HepG2 (cell line): ENCODE data around the gene NPC1. TPM values are rescaled to one million over a fixed set of nuclear protein-coding genes. Genes with fewer than 3 reads are reported as not detected.

ENCODE experiments used
- ATAC-seq: fragments of 200-7000 bp; cut with Tn5 transposase; 3 replicates; pipeline ENCODE4 v1.9.1; 2020; ENCODE audit warnings: mild to moderate bottlenecking, moderate library complexity
- BruUV-seq: library from RNA; stranded (reverse); fragments of 400-500 nt; replicated peaks from 2 replicates; lab custom pipeline; 2021; lab: Mats Ljungman, UMichigan
- CTCF ChIA-PET: fragments of 300-600 bp; formaldehyde crosslinking; extraction: SDS; loops from one replicate; lab custom pipeline; 2021; ENCODE audit warnings: low total read pairs, inconsistent platforms, low intra/inter-chr PET ratio; lab: Yijun Ruan, JAX
- POLR2A ChIA-PET: fragments of 350-600 bp; sonication (Branson Sonifier 250); formaldehyde crosslinking; loops from one replicate; lab custom pipeline; 2020; ENCODE audit warnings: antibody characterized with exemption, inconsistent platforms; lab: Yijun Ruan, JAX
- DNase-seq: peaks from one replicate; pipeline ENCODE4 v3.0.0-alpha.2; 2015; ENCODE audit warnings: low spot score
- FAIRE-seq: peaks from 3 replicates; lab custom pipeline; 2011; peaks lifted over from hg19 to GRCh38; lab: Jason Lieb, UNC
- H2AFZ ChIP-seq: one replicate; pipeline ENCODE4 v1.6.1; 2011; ENCODE audit warnings: low read length, inconsistent platforms
- H3K27ac ChIP-seq: fragments of 300-600 bp; 3 replicates; pipeline ENCODE4 v1.8.0; 2011; ENCODE audit warnings: mixed run types, mild to moderate bottlenecking, mixed read lengths, low read length, inconsistent platforms; ENCODE audit not compliant: insufficient read depth; ENCODE audit errors: extremely low read length
- H3K27me3 ChIP-seq, 2 experiments: fragments of 200-600 bp in 1 of 2; 2 replicates in 1 of 2; 3 replicates in 1 of 2; pipeline versions ENCODE4 v1.6.0 to v1.8.0; 2011; ENCODE audit warnings: low read length in 2 of 2, mild to moderate bottlenecking in 2 of 2, moderate library complexity in 2 of 2, inconsistent platforms in 1 of 2; ENCODE audit not compliant: insufficient read depth in 2 of 2, control insufficient read depth in 1 of 2
- H3K36me3 ChIP-seq, 2 experiments: fragments of 200-600 bp in 1 of 2; replicated peaks in 1 of 2; 2 replicates in 1 of 2; 3 replicates in 1 of 2; pipeline versions ENCODE4 v1.5.1 to v1.8.0; 2011; ENCODE audit warnings: low read length in 2 of 2, inconsistent platforms in 1 of 2; ENCODE audit not compliant: insufficient read depth in 2 of 2, control insufficient read depth in 1 of 2
- H3K4me1 ChIP-seq: 2 replicates; pipeline ENCODE4 v1.5.1; 2012; ENCODE audit warnings: low read length, inconsistent platforms; ENCODE audit not compliant: insufficient read depth
- H3K4me2 ChIP-seq: 2 replicates; pipeline ENCODE4 v1.6.0; 2011; ENCODE audit warnings: low read depth, low read length, inconsistent platforms
- H3K4me3 ChIP-seq, 3 experiments: fragments of 200-600 bp in 1 of 3; sonication (generic), shearing (Covaris generic) in 1 of 3; replicated peaks in 1 of 3; 2 replicates each; pipeline ENCODE4 v1.5.1; 2011 to 2016; ENCODE audit warnings: low read length in 3 of 3, inconsistent platforms in 2 of 3, low read depth in 2 of 3, mild to moderate bottlenecking in 2 of 3, control low read depth in 1 of 3, mixed read lengths in 1 of 3; ENCODE audit not compliant: insufficient read depth in 1 of 3
- H3K79me2 ChIP-seq: one replicate; pipeline ENCODE4 v1.6.1; 2011; ENCODE audit warnings: low read length, inconsistent platforms; ENCODE audit not compliant: insufficient read depth
- H3K9ac ChIP-seq: 2 replicates; pipeline ENCODE4 v1.6.0; 2011; ENCODE audit warnings: mild to moderate bottlenecking, low read depth, low read length, inconsistent platforms; ENCODE audit not compliant: insufficient read depth
- H3K9me3 ChIP-seq: 2 replicates; pipeline ENCODE4 v1.5.1; 2012; ENCODE audit warnings: mild to moderate bottlenecking, low read length
- H4K20me1 ChIP-seq: 2 replicates; pipeline ENCODE4 v1.6.0; 2011; ENCODE audit warnings: inconsistent platforms, mild to moderate bottlenecking, low read length, moderate library complexity; ENCODE audit not compliant: insufficient read depth
- BHLHE40 ChIP-seq: IDR thresholded peaks from 2 replicates; pipeline ENCODE4 v1.6.1; 2011; ENCODE audit warnings: low read length, improper control_type of control experiment
- CENPT ChIP-seq: sonication (generic); formaldehyde crosslinking; IDR thresholded peaks from 2 replicates; pipeline ENCODE4 v1.8.0; 2022; ENCODE audit warnings: low read depth, mild to moderate bottlenecking, moderate library complexity, missing genetic modification reagents
- HOXA7 ChIP-seq: sonication (generic); formaldehyde crosslinking; IDR thresholded peaks from 2 replicates; pipeline ENCODE4 v1.8.1; 2022; ENCODE audit warnings: mild to moderate bottlenecking, missing genetic modification reagents, moderate library complexity
- RARG ChIP-seq: sonication (generic); formaldehyde crosslinking; IDR thresholded peaks from 2 replicates; pipeline ENCODE4 v1.4.0; 2020; ENCODE audit warnings: low read depth, mild to moderate bottlenecking, missing genetic modification reagents
- RELA ChIP-seq: sonication (generic); formaldehyde crosslinking; IDR thresholded peaks from 2 replicates; pipeline ENCODE4 v1.4.0; 2020; ENCODE audit warnings: missing genetic modification reagents
- ZNF260 ChIP-seq: sonication (generic); formaldehyde crosslinking; IDR thresholded peaks from 2 replicates; pipeline ENCODE4 v1.4.0; 2020; ENCODE audit warnings: missing genetic modification reagents, low read depth, mild to moderate bottlenecking, borderline replicate concordance
- ZNF577 ChIP-seq: sonication (generic); formaldehyde crosslinking; IDR thresholded peaks from 2 replicates; pipeline ENCODE4 v1.4.0; 2020; ENCODE audit warnings: mild to moderate bottlenecking, low read depth, missing genetic modification reagents, borderline replicate concordance
- ZSCAN9 ChIP-seq: IDR thresholded peaks from 2 replicates; pipeline ENCODE4 v1.6.1; 2016; ENCODE audit warnings: borderline replicate concordance
- WGBS: methylation state at CpG from one replicate; pipeline ENCODE4 v1.1.6; 2017; ENCODE audit warnings: low lambda C conversion rate; 5-methylcytosine and 5-hydroxymethylcytosine counted together
- in situ Hi-C: cut with HindIII; loops from 2 replicates; pipeline ENCODE4 v1.10.0; 2017; ENCODE audit warnings: low pct_unique_long_range_greater_than_20kb; ENCODE audit not compliant: extremely low pct_ligation_motif_present
- intact Hi-C: fragments of 100-400 bp; cut with micrococcal nuclease; formaldehyde crosslinking; loops from one replicate; pipeline ENCODE4 v1.10.0; 2022; ENCODE audit not compliant: unreplicated experiment
- polyA plus RNA-seq, 8 experiments: library from polyadenylated mRNA; depleted of rRNA in 3 of 8; stranded (reverse) in 7 of 8; unstranded in 1 of 8; fragments of >200 nt; fragmentation: Illumina TruSeq in 4 of 8; extraction: Trizol in 4 of 8; gene quantifications; 2 replicates each; pipeline versions ENCODE4 v1.2.1 to v1.2.3, GENCODE V29; 2011 to 2016; ENCODE audit warnings: low read depth in 4 of 8, missing spikeins in 1 of 8, mixed read lengths in 1 of 8; ENCODE audit not compliant: insufficient read depth in 1 of 8
- total RNA-seq, 5 experiments: library from RNA; depleted of rRNA; stranded (reverse); fragments of >200 nt; fragmentation: Illumina TruSeq; extraction: Trizol; gene quantifications; 2 replicates each; pipeline ENCODE4 v1.2.3, GENCODE V29; 2016; ENCODE audit warnings: low read depth in 1 of 5
- TF ChIP-seq, protein P1 (sequence below): IDR thresholded peaks from 2 replicates; pipeline ENCODE4 v1.4.0; 2020; ENCODE audit warnings: mild to moderate bottlenecking, missing genetic modification reagents
- TF ChIP-seq, protein P2 (sequence below): sonication (generic); formaldehyde crosslinking; IDR thresholded peaks from 2 replicates; pipeline ENCODE4 v1.4.0; 2020; ENCODE audit warnings: missing genetic modification reagents
- TF ChIP-seq, protein P3 (sequence below): sonication (generic); formaldehyde crosslinking; IDR thresholded peaks from 2 replicates; pipeline ENCODE4 v1.5.0; 2020; ENCODE audit warnings: mild to moderate bottlenecking, missing genetic modification reagents

Gene NPC1
- total and polyA plus RNA-seq, 2 of the 13 experiments (the other 11 are each of a cell fraction or from before 2014, with no cell fraction given), result 46.5 to 114 TPM

DNA sequence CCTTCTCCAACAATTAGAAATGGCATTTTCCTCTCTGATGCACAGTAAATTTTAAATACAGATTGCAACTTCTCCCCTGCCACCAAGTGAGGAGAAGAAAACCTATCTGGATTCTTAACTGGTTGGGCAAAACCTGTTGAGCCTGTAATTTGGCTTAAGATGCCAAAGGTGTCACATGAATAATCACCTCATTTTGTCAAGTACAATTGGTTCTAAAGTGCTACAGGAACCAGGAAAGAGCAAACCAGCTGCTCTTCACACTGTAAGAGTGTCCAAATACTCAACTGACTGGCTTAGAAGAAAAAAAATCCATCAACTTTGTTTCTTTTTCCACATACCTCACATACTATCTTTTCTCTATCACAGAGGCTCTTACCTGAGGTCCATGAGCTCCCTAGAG lies 35.4 kb downstream of the NPC1 start:
- Histone ChIP-seq H2AFZ (no peak overlapping the region), H4K20me1 (no peaks in the 10 kb centered on the region), H3K27me3 (no peaks in the 10 kb centered on the region), H3K27ac (no peak overlapping the region), H3K9ac (no peak overlapping the region), H3K9me3 (no peaks in the 10 kb centered on the region), H3K4me2 (no peak overlapping the region), H3K79me2 (peaks cover 16% of the 10 kb centered on the region)
- DNase-seq (no peak), ATAC-seq (no peak)
- TF ChIP-seq, protein P1, sequence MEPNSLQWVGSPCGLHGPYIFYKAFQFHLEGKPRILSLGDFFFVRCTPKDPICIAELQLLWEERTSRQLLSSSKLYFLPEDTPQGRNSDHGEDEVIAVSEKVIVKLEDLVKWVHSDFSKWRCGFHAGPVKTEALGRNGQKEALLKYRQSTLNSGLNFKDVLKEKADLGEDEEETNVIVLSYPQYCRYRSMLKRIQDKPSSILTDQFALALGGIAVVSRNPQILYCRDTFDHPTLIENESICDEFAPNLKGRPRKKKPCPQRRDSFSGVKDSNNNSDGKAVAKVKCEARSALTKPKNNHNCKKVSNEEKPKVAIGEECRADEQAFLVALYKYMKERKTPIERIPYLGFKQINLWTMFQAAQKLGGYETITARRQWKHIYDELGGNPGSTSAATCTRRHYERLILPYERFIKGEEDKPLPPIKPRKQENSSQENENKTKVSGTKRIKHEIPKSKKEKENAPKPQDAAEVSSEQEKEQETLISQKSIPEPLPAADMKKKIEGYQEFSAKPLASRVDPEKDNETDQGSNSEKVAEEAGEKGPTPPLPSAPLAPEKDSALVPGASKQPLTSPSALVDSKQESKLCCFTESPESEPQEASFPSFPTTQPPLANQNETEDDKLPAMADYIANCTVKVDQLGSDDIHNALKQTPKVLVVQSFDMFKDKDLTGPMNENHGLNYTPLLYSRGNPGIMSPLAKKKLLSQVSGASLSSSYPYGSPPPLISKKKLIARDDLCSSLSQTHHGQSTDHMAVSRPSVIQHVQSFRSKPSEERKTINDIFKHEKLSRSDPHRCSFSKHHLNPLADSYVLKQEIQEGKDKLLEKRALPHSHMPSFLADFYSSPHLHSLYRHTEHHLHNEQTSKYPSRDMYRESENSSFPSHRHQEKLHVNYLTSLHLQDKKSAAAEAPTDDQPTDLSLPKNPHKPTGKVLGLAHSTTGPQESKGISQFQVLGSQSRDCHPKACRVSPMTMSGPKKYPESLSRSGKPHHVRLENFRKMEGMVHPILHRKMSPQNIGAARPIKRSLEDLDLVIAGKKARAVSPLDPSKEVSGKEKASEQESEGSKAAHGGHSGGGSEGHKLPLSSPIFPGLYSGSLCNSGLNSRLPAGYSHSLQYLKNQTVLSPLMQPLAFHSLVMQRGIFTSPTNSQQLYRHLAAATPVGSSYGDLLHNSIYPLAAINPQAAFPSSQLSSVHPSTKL (CRISPR knock-in tag), result no peak
- TF ChIP-seq RARG (CRISPR knock-in tag) (no peak), BHLHE40 (no peak), ZSCAN9 (CRISPR knock-in tag) (no peak), HOXA7 (no peak)
- TF ChIP-seq, all 625 proteins: peak for 0
- FAIRE-seq, result no peak
- intact Hi-C loops (no loop called here), in situ Hi-C loops (no loop called here)
- H3K4me3 ChIP-seq, result no peak overlapping the region
- H3K36me3 ChIP-seq, result peaks cover 30 to 87% of the 10 kb centered on the region in 2 experiments
- peaks cover 73% of the 10 kb centered on the region for H3K4me1 ChIP-seq
- ChIA-PET CTCF (no interaction called here), POLR2A (no interaction called here)
- BruUV-seq, result no TSS peak

DNA sequence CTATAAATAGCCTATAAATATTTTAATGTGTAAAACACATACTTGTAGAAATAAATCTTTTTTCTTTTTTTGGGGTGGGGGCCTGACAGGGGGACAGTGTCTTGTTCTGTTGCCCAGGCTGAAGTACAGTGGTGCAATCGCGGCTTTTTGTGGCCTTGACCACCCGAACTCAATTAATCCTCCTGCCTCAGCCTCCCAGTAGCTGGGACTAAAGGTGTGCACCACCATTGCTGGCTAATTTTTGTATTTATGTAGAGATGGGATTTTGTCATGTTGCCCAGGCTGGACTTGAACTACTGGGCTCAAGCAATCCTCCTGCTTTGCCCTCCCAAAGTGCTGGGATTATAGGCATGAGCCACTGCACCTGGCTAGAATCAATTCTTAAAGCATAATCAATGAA lies 37.6 kb downstream of the NPC1 start:
- no peak overlapping the region for H3K4me3 ChIP-seq
- intact Hi-C loops, result loop anchor here (1.0 kb wide), 1 partner anchor 8 kb away; no protein-coding TSS in a partner anchor
- H2AFZ ChIP-seq, result no peak overlapping the region
- 91% methylated on average over 3 of the region's 3 CpGs for WGBS
- H4K20me1 ChIP-seq, result no peaks in the 10 kb centered on the region
- CTCF ChIA-PET, result no interaction called here
- no peak for ATAC-seq
- no peak for DNase-seq
- peaks cover 9% of the 10 kb centered on the region for H3K79me2 ChIP-seq
- POLR2A ChIA-PET, result no interaction called here
- H3K27ac ChIP-seq, result peak overlapping the region; percentile 27
- no peak for FAIRE-seq
- H3K27me3 ChIP-seq, result no peaks in the 10 kb centered on the region
- H3K36me3 ChIP-seq, result peaks cover 24 to 82% of the 10 kb centered on the region in 2 experiments
- in situ Hi-C loops, result loop anchor here (5.0 kb wide), 1 partner anchor 39 kb away; the partner anchor contains the start of gene NPC1
- H3K9ac ChIP-seq, result no peak overlapping the region
- H3K9me3 ChIP-seq, result no peaks in the 10 kb centered on the region
- peaks cover 65% of the 10 kb centered on the region for H3K4me1 ChIP-seq
- H3K4me2 ChIP-seq, result no peak overlapping the region
- no TSS peak for BruUV-seq
- TF ChIP-seq, protein P2, sequence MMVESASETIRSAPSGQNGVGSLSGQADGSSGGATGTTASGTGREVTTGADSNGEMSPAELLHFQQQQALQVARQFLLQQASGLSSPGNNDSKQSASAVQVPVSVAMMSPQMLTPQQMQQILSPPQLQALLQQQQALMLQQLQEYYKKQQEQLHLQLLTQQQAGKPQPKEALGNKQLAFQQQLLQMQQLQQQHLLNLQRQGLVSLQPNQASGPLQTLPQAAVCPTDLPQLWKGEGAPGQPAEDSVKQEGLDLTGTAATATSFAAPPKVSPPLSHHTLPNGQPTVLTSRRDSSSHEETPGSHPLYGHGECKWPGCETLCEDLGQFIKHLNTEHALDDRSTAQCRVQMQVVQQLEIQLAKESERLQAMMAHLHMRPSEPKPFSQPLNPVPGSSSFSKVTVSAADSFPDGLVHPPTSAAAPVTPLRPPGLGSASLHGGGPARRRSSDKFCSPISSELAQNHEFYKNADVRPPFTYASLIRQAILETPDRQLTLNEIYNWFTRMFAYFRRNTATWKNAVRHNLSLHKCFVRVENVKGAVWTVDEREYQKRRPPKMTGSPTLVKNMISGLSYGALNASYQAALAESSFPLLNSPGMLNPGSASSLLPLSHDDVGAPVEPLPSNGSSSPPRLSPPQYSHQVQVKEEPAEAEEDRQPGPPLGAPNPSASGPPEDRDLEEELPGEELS (CRISPR knock-in tag), result no peak
- TF ChIP-seq ZNF260 (CRISPR knock-in tag) (no peak), RELA (CRISPR knock-in tag) (no peak), ZNF577 (CRISPR knock-in tag) (no peak), CENPT (CRISPR knock-in tag) (no peak)
- TF ChIP-seq, protein P3, sequence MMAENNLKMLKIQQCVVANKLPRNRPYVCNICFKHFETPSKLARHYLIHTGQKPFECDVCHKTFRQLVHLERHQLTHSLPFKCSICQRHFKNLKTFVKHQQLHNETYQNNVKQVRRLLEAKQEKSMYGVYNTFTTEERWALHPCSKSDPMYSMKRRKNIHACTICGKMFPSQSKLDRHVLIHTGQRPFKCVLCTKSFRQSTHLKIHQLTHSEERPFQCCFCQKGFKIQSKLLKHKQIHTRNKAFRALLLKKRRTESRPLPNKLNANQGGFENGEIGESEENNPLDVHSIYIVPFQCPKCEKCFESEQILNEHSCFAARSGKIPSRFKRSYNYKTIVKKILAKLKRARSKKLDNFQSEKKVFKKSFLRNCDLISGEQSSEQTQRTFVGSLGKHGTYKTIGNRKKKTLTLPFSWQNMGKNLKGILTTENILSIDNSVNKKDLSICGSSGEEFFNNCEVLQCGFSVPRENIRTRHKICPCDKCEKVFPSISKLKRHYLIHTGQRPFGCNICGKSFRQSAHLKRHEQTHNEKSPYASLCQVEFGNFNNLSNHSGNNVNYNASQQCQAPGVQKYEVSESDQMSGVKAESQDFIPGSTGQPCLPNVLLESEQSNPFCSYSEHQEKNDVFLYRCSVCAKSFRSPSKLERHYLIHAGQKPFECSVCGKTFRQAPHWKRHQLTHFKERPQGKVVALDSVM (CRISPR knock-in tag), result 0 out of 2 replicates have a peak, but pooled peaks have one; percentile 36
